B cell (primary cell): ENCODE results near the gene TUBA1A. TPM values are rescaled to one million over a fixed set of nuclear protein-coding genes. Genes with fewer than 3 reads are reported as not detected.
A peak's percentile ranks its signal among the peaks of the same experiment; 100 is the strongest.

ENCODE experiments used
- ATAC-seq: fragments of 200-7000 bp; cut with Tn5 transposase; one replicate; pipeline ENCODE4 v1.10.0; 2021; ENCODE audit warnings: low read depth, mild to moderate bottlenecking, moderate number of reproducible peaks, moderate library complexity
- CTCF ChIA-PET: fragments of 350-600 bp; sonication (Branson Sonifier 250); formaldehyde crosslinking; loops from one replicate; lab custom pipeline; 2021; ENCODE audit warnings: antibody characterized with exemption, inconsistent platforms; lab: Charles Lee
- POLR2A ChIA-PET: fragments of 350-600 bp; sonication (Branson Sonifier 250); formaldehyde crosslinking; loops from one replicate; lab custom pipeline; 2021; ENCODE audit warnings: antibody characterized with exemption; lab: Charles Lee
- DNase-seq: peaks from one replicate; pipeline ENCODE4 v3.0.0; 2013
- H2AFZ ChIP-seq: 2 replicates; pipeline ENCODE4 v1.6.1; 2012; ENCODE audit warnings: mild to moderate bottlenecking, low read depth, low read length; ENCODE audit not compliant: insufficient read depth, poor library complexity, severe bottlenecking
- H3K27ac ChIP-seq, 2 donors: 1 replicate in 1 of 2; 2 replicates in 1 of 2; pipeline ENCODE4 v1.5.1; 2012 to 2013; ENCODE audit warnings: low read length in 2 of 2, mild to moderate bottlenecking in 2 of 2, moderate library complexity in 1 of 2
- H3K27me3 ChIP-seq, 4 experiments: fragments of 200-600 bp in 1 of 4; sonication (generic) in 1 of 4; replicated peaks in 1 of 4; 1 replicate in 2 of 4; 2 replicates in 2 of 4; pipeline versions ENCODE4 v1.6.1 to v1.7.0; 2013 to 2016; ENCODE audit warnings: low read length in 3 of 4, mild to moderate bottlenecking in 2 of 4, mixed read lengths in 1 of 4, moderate library complexity in 1 of 4; ENCODE audit not compliant: insufficient read depth in 4 of 4, control insufficient read depth in 3 of 4; ENCODE audit errors: control extremely low read depth in 1 of 4
- H3K36me3 ChIP-seq, 2 experiments: replicated peaks in 1 of 2; 1 replicate in 1 of 2; 2 replicates in 1 of 2; pipeline versions ENCODE4 v1.6.1 to v1.7.1; 2013; ENCODE audit warnings: low read length in 1 of 2; ENCODE audit not compliant: insufficient read depth in 2 of 2, control insufficient read depth in 1 of 2; ENCODE audit errors: control extremely low read depth in 1 of 2, extremely low read depth in 1 of 2
- H3K4me1 ChIP-seq, 2 donors: fragments of 200-600 bp in 1 of 2; sonication (generic) in 1 of 2; 1 replicate in 1 of 2; 2 replicates in 1 of 2; pipeline versions ENCODE4 v1.5.1 to v1.6.1; 2013 to 2017; ENCODE audit warnings: low read length in 2 of 2; ENCODE audit not compliant: control insufficient read depth in 2 of 2, insufficient read depth in 2 of 2
- H3K4me2 ChIP-seq: replicated peaks from 2 replicates; pipeline ENCODE3; 2012; ENCODE audit warnings: mild to moderate bottlenecking, low read depth, low read length; ENCODE audit not compliant: poor library complexity, severe bottlenecking
- H3K4me3 ChIP-seq, 5 experiments: fragments of 200-600 bp in 1 of 5; sonication (generic) in 1 of 5; 1 replicate in 3 of 5; 2 replicates in 2 of 5; pipeline versions ENCODE4 v1.5.1 to v1.7.0; 2011 to 2016; ENCODE audit warnings: low read length in 4 of 5, mild to moderate bottlenecking in 4 of 5, low read depth in 2 of 5, control low read depth in 1 of 5, moderate library complexity in 1 of 5; ENCODE audit not compliant: insufficient read depth in 1 of 5; ENCODE audit errors: control extremely low read depth in 1 of 5, extremely low read depth in 1 of 5
- H3K79me2 ChIP-seq: fragments of 200-600 bp; sonication (generic); one replicate; pipeline ENCODE4 v1.6.0; 2016; ENCODE audit warnings: low read length; ENCODE audit not compliant: control insufficient read depth, insufficient read depth
- H3K9ac ChIP-seq: fragments of 200-600 bp; sonication (generic); 2 replicates; pipeline ENCODE4 v1.6.1; 2017; ENCODE audit warnings: mild to moderate bottlenecking, low read length, moderate library complexity
- H3K9me3 ChIP-seq, 3 donors: one replicate each; pipeline versions ENCODE4 v1.6.1 to v1.7.1; 2013; ENCODE audit warnings: low read length in 2 of 3; ENCODE audit not compliant: control insufficient read depth in 2 of 3, insufficient read depth in 1 of 3; ENCODE audit errors: control extremely low read depth in 1 of 3
- H4K20me1 ChIP-seq: 2 replicates; pipeline ENCODE4 v1.6.0; 2012; ENCODE audit warnings: mild to moderate bottlenecking, low read length; ENCODE audit not compliant: insufficient read depth, control insufficient read depth, poor library complexity, severe bottlenecking
- H3K27ac Mint-ChIP-seq: one replicate; pipeline ENCODE4 v1.8.0; 2021; ENCODE audit warnings: mixed read lengths
- H3K27me3 Mint-ChIP-seq: one replicate; pipeline ENCODE4 v1.8.0; 2021; ENCODE audit warnings: mixed read lengths
- H3K4me1 Mint-ChIP-seq: one replicate; pipeline ENCODE4 v1.8.0; 2021; ENCODE audit warnings: mixed read lengths
- H3K4me3 Mint-ChIP-seq: one replicate; pipeline ENCODE4 v1.8.0; 2021; ENCODE audit warnings: mixed read lengths
- H3K9me3 Mint-ChIP-seq: one replicate; pipeline ENCODE4 v1.8.0; 2022; ENCODE audit warnings: mixed read lengths; ENCODE audit not compliant: insufficient read depth
- EZH2 ChIP-seq: IDR thresholded peaks from 2 replicates; pipeline ENCODE4 v1.6.1; 2012; ENCODE audit warnings: borderline replicate concordance, low read depth, mild to moderate bottlenecking, moderate library complexity, low read length; ENCODE audit not compliant: insufficient read depth, poor library complexity, severe bottlenecking
- WGBS: methylation state at CpG from one replicate; pipeline ENCODE4 v1.1.5; 2013; ENCODE audit warnings: missing lambda C conversion rate; ENCODE audit not compliant: insufficient coverage; 5-methylcytosine and 5-hydroxymethylcytosine counted together
- intact Hi-C: fragments of 100-400 bp; cut with micrococcal nuclease; formaldehyde crosslinking; loops from one replicate; pipeline ENCODE4 v1.10.0; 2022
- polyA plus RNA-seq: library from polyadenylated mRNA; depleted of rRNA; stranded (reverse); fragments of >200 nt; gene quantifications from 2 replicates; pipeline ENCODE4 v1.2.3, GENCODE V29; 2012
- total RNA-seq, 2 donors: library from RNA; stranded (reverse); fragments of 120-200 nt in 1 of 2; gene quantifications; 1 replicate in 1 of 2; 2 replicates in 1 of 2; pipeline versions ENCODE4 v1.2.3 to v1.2.4, GENCODE V29; 2013 to 2022
- TF ChIP-seq, protein P1 (sequence below): fragments of 200-600 bp; IDR thresholded peaks from one replicate; pipeline ENCODE4 v1.8.0; 2022; ENCODE audit warnings: antibody characterized with exemption, mild to moderate bottlenecking

TUBA1A gene
- total and polyA plus RNA-seq, 2 donors (not counting 1 experiment from before 2014, with no cell fraction given), result 137 to 880 TPM

- 93% methylated on average over 3 of the region's 6 CpGs for WGBS
- TF ChIP-seq EZH2, result no peak
- TF ChIP-seq, protein P1, sequence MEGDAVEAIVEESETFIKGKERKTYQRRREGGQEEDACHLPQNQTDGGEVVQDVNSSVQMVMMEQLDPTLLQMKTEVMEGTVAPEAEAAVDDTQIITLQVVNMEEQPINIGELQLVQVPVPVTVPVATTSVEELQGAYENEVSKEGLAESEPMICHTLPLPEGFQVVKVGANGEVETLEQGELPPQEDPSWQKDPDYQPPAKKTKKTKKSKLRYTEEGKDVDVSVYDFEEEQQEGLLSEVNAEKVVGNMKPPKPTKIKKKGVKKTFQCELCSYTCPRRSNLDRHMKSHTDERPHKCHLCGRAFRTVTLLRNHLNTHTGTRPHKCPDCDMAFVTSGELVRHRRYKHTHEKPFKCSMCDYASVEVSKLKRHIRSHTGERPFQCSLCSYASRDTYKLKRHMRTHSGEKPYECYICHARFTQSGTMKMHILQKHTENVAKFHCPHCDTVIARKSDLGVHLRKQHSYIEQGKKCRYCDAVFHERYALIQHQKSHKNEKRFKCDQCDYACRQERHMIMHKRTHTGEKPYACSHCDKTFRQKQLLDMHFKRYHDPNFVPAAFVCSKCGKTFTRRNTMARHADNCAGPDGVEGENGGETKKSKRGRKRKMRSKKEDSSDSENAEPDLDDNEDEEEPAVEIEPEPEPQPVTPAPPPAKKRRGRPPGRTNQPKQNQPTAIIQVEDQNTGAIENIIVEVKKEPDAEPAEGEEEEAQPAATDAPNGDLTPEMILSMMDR, result no peak
- no peaks in the 10 kb centered on the region for H3K27me3 Mint-ChIP-seq
- peak overlapping the region; percentile 46 for H3K27ac Mint-ChIP-seq
- H3K4me3 Mint-ChIP-seq, result no peak overlapping the region
- H3K79me2 ChIP-seq, result no peaks in the 10 kb centered on the region
- no peaks in the 10 kb centered on the region for H3K36me3 ChIP-seq
- ATAC-seq (no peak), DNase-seq (no peak)
- H3K4me2 ChIP-seq, result no peak overlapping the region
- H2AFZ ChIP-seq, result no peak overlapping the region
- H3K4me1 Mint-ChIP-seq, result peaks cover 17% of the 10 kb centered on the region
- no peaks in the 10 kb centered on the region for H3K27me3 ChIP-seq
- no peaks in the 10 kb centered on the region for H4K20me1 ChIP-seq
- no peak overlapping the region for H3K4me3 ChIP-seq
- CTCF ChIA-PET, result interaction anchor here (0.7 to 11.7 kb wide), 5 partner anchors 35 to 341 kb away, joined by 3 to 152 read pairs (median 5); partner anchors contain the start of gene DHH
- H3K9me3 Mint-ChIP-seq, result no peaks in the 10 kb centered on the region
- no peaks in the 10 kb centered on the region for H3K9me3 ChIP-seq
- H3K9ac ChIP-seq, result no peak overlapping the region
- intact Hi-C loops, result no loop called here
- H3K27ac ChIP-seq, result no peak overlapping the region
- POLR2A ChIA-PET, result interaction anchor here (1.1 kb wide), 1 partner anchor 99 kb away, joined by 3 read pairs; the partner anchor contains the start of gene TUBA1B
- H3K4me1 ChIP-seq, result peaks cover 5 to 16% of the 10 kb centered on the region in 2 donors
Measured at GRCh38 chr12:49230176-49230804, 41.4 kb upstream of the TUBA1A start.

GRCh38 chr12:49228653-49229052 lies 39.8 kb upstream of the TUBA1A start:
- 100% methylated on average over 1 of the region's 3 CpGs for WGBS
- Mint-ChIP-seq H3K4me3 (no peak overlapping the region), H3K9me3 (no peaks in the 10 kb centered on the region), H3K27ac (no peak overlapping the region), H3K27me3 (no peaks in the 10 kb centered on the region), H3K4me1 (peaks cover 6% of the 10 kb centered on the region)
- H3K9me3 ChIP-seq, result no peaks in the 10 kb centered on the region
- H4K20me1 ChIP-seq, result no peaks in the 10 kb centered on the region
- no peak overlapping the region for H3K27ac ChIP-seq
- H3K4me2 ChIP-seq, result no peak overlapping the region
- intact Hi-C loops, result no loop called here
- ChIA-PET POLR2A (no interaction called here), CTCF (no interaction called here)
- no peak for DNase-seq
- TF ChIP-seq, protein P1, result no peak
- no peak for TF ChIP-seq EZH2
- no peaks in the 10 kb centered on the region for H3K36me3 ChIP-seq
- no peak overlapping the region for H3K4me3 ChIP-seq
- H3K9ac ChIP-seq, result no peak overlapping the region
- H3K27me3 ChIP-seq, result no peaks in the 10 kb centered on the region
- H3K4me1 ChIP-seq, result peaks cover 0 to 5% of the 10 kb centered on the region in 2 donors
- H3K79me2 ChIP-seq, result no peaks in the 10 kb centered on the region
- no peak overlapping the region for H2AFZ ChIP-seq
- ATAC-seq, result no peak
